Measurements from ENCODE around the gene CTNNA1.

DNA sequence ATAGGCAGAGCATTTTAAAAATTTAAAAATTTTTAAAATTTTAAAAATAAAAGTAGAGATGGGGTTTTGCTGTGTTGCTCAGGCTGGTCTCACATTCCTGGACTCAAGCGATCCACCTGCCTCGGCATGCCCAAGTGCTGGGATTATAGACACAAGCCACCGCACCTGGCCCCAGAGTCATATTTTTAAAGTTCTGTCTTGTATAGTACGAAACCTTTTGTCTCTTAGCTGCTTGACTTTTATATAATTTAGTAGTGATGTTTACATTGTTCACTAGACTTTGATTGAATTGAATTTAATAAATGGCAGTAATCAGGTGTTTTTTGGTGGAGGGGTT, 90.9 kb downstream of the CTNNA1 start:
- TF ChIP-seq, protein P1, sequence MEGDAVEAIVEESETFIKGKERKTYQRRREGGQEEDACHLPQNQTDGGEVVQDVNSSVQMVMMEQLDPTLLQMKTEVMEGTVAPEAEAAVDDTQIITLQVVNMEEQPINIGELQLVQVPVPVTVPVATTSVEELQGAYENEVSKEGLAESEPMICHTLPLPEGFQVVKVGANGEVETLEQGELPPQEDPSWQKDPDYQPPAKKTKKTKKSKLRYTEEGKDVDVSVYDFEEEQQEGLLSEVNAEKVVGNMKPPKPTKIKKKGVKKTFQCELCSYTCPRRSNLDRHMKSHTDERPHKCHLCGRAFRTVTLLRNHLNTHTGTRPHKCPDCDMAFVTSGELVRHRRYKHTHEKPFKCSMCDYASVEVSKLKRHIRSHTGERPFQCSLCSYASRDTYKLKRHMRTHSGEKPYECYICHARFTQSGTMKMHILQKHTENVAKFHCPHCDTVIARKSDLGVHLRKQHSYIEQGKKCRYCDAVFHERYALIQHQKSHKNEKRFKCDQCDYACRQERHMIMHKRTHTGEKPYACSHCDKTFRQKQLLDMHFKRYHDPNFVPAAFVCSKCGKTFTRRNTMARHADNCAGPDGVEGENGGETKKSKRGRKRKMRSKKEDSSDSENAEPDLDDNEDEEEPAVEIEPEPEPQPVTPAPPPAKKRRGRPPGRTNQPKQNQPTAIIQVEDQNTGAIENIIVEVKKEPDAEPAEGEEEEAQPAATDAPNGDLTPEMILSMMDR (conservative IDR thresholded peaks at IDR 0.05; ENCODE audit: low read depth, low read length): no peak
- TF ChIP-seq EZH2 (IDR thresholded peaks at IDR 0.05; ENCODE audit: low read length, unreplicated experiment) (no peak), EZH2phosphoT487 (IDR thresholded peaks at IDR 0.05; ENCODE audit: borderline replicate concordance, low read length) (no peak)

Data from PC-3 (cell line).